Measurements from ENCODE around the gene CATSPER3. TPM values are rescaled to one million over a fixed set of nuclear protein-coding genes. Genes with fewer than 3 reads are reported as not detected.
A peak's percentile ranks its signal among the peaks of the same experiment; 100 is the strongest.

Gene CATSPER3
- total RNA-seq, 1 experiment from 2014 or later = 0.50 TPM

- Histone ChIP-seq H3K23ac (ENCODE audit: insufficient read length, low read depth, low read length) (no peak overlapping the region), H2BK12ac (ENCODE audit: insufficient read length, low read depth, low read length) (no peak overlapping the region), H3K79me1 (ENCODE audit: insufficient read depth, low read depth, low read length, poor library complexity, severe bottlenecking) (no peaks in the 10 kb centered on the region), H3K14ac (ENCODE audit: insufficient read depth, low read length) (no peak overlapping the region), H3K79me2 (ENCODE audit: insufficient read depth, low read length) (no peaks in the 10 kb centered on the region), H3T11ph (ENCODE audit: low read length) (no peak overlapping the region), H4K91ac (ENCODE audit: insufficient read length, low read depth, low read length) (no peak overlapping the region), H2BK15ac (ENCODE audit: low read depth, low read length) (no peak overlapping the region; the same call in 1 of the 2 replicates), H4K8ac (replicated peaks; ENCODE audit: insufficient read length, low read depth, low read length) (no peak overlapping the region), H3K56ac (ENCODE audit: insufficient read length, low read depth, low read length) (no peak overlapping the region), H2AK5ac (ENCODE audit: insufficient read length, low read length) (no peak overlapping the region), H3K4ac (ENCODE audit: low read depth, low read length) (no peak overlapping the region), H3K27ac (ENCODE audit: insufficient read length, low read depth, low read length) (no peak overlapping the region), H3K4me1 (ENCODE audit: insufficient read depth, low read length) (no peaks in the 10 kb centered on the region), H3K23me2 (ENCODE audit: insufficient read length, low read depth, low read length, poor library complexity, severe bottlenecking) (peaks cover 2% of the 10 kb centered on the region), H2BK120ac (ENCODE audit: low read depth, low read length, poor library complexity, severe bottlenecking) (no peak overlapping the region), H3K4me2 (ENCODE audit: insufficient read depth, insufficient read length, low read length) (peak overlapping the region; percentile 45), H3K9me3 (ENCODE audit: control insufficient read depth, low read depth, low read length) (no peaks in the 10 kb centered on the region), H3K18ac (ENCODE audit: insufficient read length, low read depth, low read length) (no peak overlapping the region), H3K27me3 (ENCODE audit: insufficient read depth, low read length) (peaks cover 70% of the 10 kb centered on the region), H2BK20ac (ENCODE audit: low read depth, low read length, poor library complexity, severe bottlenecking) (no peak overlapping the region), H2AFZ (ENCODE audit: low read length) (no peak overlapping the region), H2BK5ac (ENCODE audit: insufficient read length, low read length) (no peak overlapping the region), H4K5ac (ENCODE audit: insufficient read length, low read depth, low read length) (no peak overlapping the region), H4K20me1 (ENCODE audit: control insufficient read depth, insufficient read depth, insufficient read length) (no peaks in the 10 kb centered on the region), H3K9ac (ENCODE audit: extremely low read depth, insufficient read length, low read length) (no peak overlapping the region)
- TF ChIP-seq, protein P1, sequence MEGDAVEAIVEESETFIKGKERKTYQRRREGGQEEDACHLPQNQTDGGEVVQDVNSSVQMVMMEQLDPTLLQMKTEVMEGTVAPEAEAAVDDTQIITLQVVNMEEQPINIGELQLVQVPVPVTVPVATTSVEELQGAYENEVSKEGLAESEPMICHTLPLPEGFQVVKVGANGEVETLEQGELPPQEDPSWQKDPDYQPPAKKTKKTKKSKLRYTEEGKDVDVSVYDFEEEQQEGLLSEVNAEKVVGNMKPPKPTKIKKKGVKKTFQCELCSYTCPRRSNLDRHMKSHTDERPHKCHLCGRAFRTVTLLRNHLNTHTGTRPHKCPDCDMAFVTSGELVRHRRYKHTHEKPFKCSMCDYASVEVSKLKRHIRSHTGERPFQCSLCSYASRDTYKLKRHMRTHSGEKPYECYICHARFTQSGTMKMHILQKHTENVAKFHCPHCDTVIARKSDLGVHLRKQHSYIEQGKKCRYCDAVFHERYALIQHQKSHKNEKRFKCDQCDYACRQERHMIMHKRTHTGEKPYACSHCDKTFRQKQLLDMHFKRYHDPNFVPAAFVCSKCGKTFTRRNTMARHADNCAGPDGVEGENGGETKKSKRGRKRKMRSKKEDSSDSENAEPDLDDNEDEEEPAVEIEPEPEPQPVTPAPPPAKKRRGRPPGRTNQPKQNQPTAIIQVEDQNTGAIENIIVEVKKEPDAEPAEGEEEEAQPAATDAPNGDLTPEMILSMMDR (conservative IDR thresholded peaks at IDR 0.05) = no peak
- Mint-ChIP-seq H3K36me3 (ENCODE audit: insufficient read depth in 1 of 3, low read depth in 3 of 3) (no peaks in the 10 kb centered on the region; a peak in 1 of 7 replicates), H3K9me3 (peaks cover 0 to 10% of the 10 kb centered on the region in 2 experiments; a peak in 2 of 5 replicates), H3K4me1 (peaks cover 11 to 39% of the 10 kb centered on the region in 2 experiments), H3K27me3 (ENCODE audit: low read depth) (peaks cover 100% of the 10 kb centered on the region), H3K4me3 (peak overlapping the region in 1 of 2 experiments; percentile 72; a peak in 3 of 5 replicates), H3K27ac (no peak overlapping the region)
- DNase-seq = peak; percentile 53
- no CpG with 5 or more reads among the region's 29 CpGs for WGBS (ENCODE audit: extremely low coverage, insufficient read length, low lambda C conversion rate)
These were observed 59.6 kb downstream of the CATSPER3 start for GRCh38 chr5:135027266-135027696.

Measured in H9 (cell line).